ENCODE measurements around the gene TUBG1. TPM values are rescaled to one million over a fixed set of nuclear protein-coding genes. Genes with fewer than 3 reads are reported as not detected.
"Not testable (repeated sequence)": the region's sequence is repeated elsewhere in the genome, so short reads cannot be mapped to it uniquely, and the experiment has no call there.

Gene TUBG1
- total RNA-seq, 1 donor from 2014 or later: 30.3 TPM

DNA sequence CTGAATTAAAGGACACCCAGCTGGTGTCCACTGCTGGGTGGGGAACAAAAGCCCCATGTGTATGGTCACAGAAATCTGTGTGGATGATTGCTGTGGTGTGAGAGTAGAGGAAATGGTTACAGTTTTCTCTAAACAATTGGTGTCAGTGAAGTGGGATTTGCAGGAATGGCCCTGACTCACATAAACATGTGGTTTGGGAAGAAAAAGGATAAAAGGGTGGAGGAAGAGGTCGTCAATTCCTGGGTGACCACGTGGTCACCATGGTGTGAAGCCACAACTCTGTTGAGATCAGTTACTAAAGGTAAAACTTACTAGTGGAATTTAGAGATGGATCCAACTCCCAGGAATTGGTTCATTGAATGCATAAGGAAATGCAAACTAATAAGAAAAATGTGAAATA, 46.0 kb downstream of the TUBG1 start:
- DNase-seq (no peak), ATAC-seq (no peak)
- peaks cover 20% of the 10 kb centered on the region for H3K4me1 ChIP-seq
- H3K9me3 ChIP-seq: no peaks in the 10 kb centered on the region
- TF ChIP-seq, protein P1, sequence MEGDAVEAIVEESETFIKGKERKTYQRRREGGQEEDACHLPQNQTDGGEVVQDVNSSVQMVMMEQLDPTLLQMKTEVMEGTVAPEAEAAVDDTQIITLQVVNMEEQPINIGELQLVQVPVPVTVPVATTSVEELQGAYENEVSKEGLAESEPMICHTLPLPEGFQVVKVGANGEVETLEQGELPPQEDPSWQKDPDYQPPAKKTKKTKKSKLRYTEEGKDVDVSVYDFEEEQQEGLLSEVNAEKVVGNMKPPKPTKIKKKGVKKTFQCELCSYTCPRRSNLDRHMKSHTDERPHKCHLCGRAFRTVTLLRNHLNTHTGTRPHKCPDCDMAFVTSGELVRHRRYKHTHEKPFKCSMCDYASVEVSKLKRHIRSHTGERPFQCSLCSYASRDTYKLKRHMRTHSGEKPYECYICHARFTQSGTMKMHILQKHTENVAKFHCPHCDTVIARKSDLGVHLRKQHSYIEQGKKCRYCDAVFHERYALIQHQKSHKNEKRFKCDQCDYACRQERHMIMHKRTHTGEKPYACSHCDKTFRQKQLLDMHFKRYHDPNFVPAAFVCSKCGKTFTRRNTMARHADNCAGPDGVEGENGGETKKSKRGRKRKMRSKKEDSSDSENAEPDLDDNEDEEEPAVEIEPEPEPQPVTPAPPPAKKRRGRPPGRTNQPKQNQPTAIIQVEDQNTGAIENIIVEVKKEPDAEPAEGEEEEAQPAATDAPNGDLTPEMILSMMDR (IDR thresholded peaks at IDR 0.05): no peak
- H3K27ac ChIP-seq: no peak overlapping the region
- intact Hi-C loops (cut with DNase I): no loop called here
- no peaks in the 10 kb centered on the region for H3K36me3 ChIP-seq
- no peak overlapping the region for H3K4me3 ChIP-seq
- H3K27me3 ChIP-seq (ENCODE audit: low read depth): no peaks in the 10 kb centered on the region

DNA sequence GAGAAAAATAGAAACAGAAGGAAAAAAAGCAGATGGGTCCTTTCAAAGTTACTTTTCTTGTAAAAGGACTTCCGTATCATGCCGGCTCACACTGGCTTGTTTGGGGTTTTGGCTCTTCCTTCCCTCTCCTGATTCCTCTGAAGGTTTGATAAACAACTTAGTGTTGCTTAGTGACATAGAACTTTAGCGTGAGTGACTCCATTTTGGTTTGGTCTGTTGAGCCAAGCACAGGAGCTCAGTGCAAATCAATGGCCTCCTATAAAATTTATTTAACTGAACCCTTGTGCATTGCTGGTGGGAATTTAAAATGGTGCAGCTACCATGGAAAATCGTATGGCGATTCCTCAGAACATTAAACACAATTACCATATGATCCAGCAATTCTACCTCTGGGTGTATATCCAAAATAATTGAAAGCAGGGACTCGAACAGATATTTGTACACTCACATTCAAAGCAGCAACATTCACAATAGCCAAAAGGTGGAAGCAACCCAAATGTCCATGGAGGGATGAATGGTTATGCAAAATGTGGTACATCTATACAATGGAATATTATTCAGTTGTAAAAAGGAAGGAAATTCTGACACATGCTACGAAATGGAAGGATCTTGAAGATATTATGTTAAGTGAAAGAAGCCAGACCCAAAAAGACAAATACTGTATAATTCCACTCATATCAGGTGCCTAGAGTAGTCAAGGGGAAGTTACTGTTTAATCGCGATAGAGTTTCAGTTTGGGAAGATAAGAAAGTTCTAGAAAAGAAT, 48.5 kb downstream of the TUBG1 start:
- Histone ChIP-seq H3K27me3 (ENCODE audit: low read depth) (no peaks in the 10 kb centered on the region), H3K9me3 (no peaks in the 10 kb centered on the region), H3K36me3 (no peaks in the 10 kb centered on the region), H3K4me3 (no peak overlapping the region), H3K4me1 (peaks cover 20% of the 10 kb centered on the region), H3K27ac (no peak overlapping the region)
- DNase-seq (no peak), ATAC-seq (no peak)
- TF ChIP-seq, protein P1 (IDR thresholded peaks at IDR 0.05): no peak
- intact Hi-C loops (cut with DNase I): no loop called here

DNA sequence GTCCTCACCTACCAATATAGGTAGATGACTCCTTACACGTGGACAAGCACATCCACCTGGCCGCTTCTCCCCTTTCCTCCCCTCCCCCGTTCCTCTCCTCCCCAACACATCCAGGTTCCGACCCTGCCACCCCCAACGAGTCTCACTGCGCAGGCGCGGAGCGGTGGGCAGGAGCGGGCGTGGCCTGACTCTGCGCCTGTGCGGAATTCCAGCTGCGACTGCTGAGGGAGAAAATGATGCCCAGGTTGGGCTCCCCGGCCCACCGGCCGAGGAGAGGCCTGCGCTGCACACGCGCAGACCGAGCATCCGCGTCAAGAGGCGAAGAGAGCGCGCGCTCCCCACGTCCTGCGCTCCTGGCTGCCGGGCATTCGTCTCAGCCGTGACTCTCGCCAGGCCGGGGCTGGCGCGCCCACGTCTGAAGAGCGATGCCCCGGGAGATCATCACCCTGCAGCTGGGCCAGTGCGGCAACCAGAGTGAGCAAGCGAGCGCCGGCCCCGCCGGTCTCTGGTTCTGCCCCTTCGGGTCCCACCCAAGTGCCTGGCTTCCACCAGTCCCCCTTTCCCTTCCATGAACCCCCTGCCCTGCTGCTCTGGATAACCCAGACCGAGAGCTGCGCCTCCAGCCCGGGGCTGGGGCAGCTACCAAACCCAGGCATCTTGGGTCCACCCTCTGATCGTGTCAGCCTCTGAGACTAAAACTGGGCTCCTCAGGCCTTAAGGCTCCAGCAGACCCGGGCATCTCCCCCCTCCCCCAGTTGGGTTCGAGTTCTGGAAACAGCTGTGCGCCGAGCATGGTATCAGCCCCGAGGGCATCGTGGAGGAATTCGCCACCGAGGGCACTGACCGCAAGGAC, 49.8 kb downstream of the TUBG1 start, which contains the start of gene TUBG2:
TUBG2 (plus strand) TSS at position 206 of the 853 bp plus-strand sequence; CDS start at position 426, 220 bp downstream.
- H3K9me3 ChIP-seq: no peaks in the 10 kb centered on the region
- DNase-seq (peak; percentile 88), ATAC-seq (peak; percentile 96 to 97)
- H3K4me3 ChIP-seq: peak within 1 kb of the TSS; percentile 68
- peaks cover 7% of the 10 kb centered on the region for H3K4me1 ChIP-seq
- peaks cover 11% of the 10 kb centered on the region for H3K36me3 ChIP-seq
- TF ChIP-seq, protein P1 (IDR thresholded peaks at IDR 0.05): no peak
- no peaks in the 10 kb centered on the region for H3K27me3 ChIP-seq (ENCODE audit: low read depth)
- H3K27ac ChIP-seq: peak within 1 kb of the TSS; percentile 73
- intact Hi-C loops (cut with DNase I): no loop called here

DNA sequence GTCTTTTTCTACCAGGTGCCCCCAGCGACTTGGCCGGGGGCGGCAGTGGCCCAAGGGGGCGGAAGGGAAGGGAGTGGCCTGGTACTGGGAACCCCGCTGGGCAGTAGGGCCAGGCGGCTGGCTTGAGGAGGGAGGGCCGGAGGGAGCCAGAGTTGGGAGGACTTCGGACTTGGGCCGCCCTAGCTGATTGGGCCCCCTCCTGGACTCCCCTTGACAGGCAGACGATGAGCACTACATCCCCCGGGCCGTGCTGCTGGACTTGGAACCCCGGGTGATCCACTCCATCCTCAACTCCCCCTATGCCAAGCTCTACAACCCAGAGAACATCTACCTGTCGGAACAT, 50.4 kb downstream of the TUBG1 start:
- H3K9me3 ChIP-seq; intact Hi-C loops (cut with DNase I); H3K27ac ChIP-seq; DNase-seq; H3K4me1 ChIP-seq; H3K27me3 ChIP-seq (ENCODE audit: low read depth): not testable (repeated sequence)
- peak; percentile 15 to 47 for ATAC-seq
- Histone ChIP-seq H3K4me3 (peak overlapping the region; percentile 68), H3K36me3 (peaks cover 14% of the 10 kb centered on the region)

DNA sequence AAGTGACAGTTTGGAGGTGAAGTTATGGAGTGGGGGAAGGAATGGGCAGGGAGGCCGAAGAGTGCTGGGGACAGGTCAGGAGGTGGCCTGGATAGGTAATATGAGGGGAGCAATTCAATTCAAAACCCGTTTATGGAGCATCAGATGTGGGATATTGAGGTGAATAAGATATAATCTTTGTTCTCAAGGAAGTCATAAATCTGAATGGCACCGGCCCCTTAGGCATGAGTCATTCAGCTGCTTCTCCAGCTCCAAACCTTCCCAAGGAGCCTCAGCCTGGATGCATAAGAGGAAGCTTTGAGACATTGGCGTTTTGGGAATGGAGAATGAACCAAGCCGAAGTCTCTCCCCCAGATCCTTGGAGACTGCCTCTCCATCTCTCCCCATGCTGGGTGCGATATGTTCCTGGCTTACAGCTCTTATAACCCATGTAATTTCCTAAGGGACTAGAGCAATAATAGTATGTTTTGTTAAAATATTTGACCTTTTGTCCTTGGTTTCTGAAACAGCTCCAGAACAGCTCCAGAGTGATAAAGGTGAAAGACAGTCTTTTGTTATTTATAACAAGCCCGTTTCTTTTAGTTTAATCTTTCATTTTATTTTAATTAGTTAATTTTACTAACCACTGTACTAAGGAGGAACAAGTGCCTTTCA, 51.3 kb downstream of the TUBG1 start:
- Histone ChIP-seq H3K9me3 (no peaks in the 10 kb centered on the region), H3K4me1 (peaks cover 4% of the 10 kb centered on the region), H3K27ac (no peak overlapping the region), H3K36me3 (peaks cover 14% of the 10 kb centered on the region), H3K4me3 (no peak overlapping the region), H3K27me3 (ENCODE audit: low read depth) (no peaks in the 10 kb centered on the region)
- ATAC-seq (no peak), DNase-seq (no peak)
- TF ChIP-seq, protein P1 (IDR thresholded peaks at IDR 0.05): no peak
- intact Hi-C loops (cut with DNase I): no loop called here

Other genes starting within 250 kb of the TUBG1 start
- 278 TPM for gene STAT3, start 221.2 kb upstream of the TUBG1 start, total RNA-seq
- 269 TPM for gene CAVIN1, start 186.4 kb upstream of the TUBG1 start, total RNA-seq
- gene ATP6V0A1, start 150.8 kb upstream of the TUBG1 start, total RNA-seq: 107 TPM
- 39.1 TPM for gene NAGLU, start 73.4 kb upstream of the TUBG1 start, total RNA-seq
- gene HSD17B1, start 56.8 kb upstream of the TUBG1 start, total RNA-seq: 2.2 TPM
- 65.8 TPM for gene COASY, start 47.5 kb upstream of the TUBG1 start, total RNA-seq
- 70.5 TPM for gene MLX, start 42.6 kb upstream of the TUBG1 start, total RNA-seq
- 4.8 TPM for gene PSMC3IP, start 32.0 kb upstream of the TUBG1 start, total RNA-seq
- 70.7 TPM for gene RETREG3, start 309 bp upstream of the TUBG1 start, total RNA-seq
- 16.8 TPM for gene TUBG2, start 49.6 kb downstream of the TUBG1 start, total RNA-seq
- 18.3 TPM for gene PLEKHH3, start 67.3 kb downstream of the TUBG1 start, total RNA-seq
- 1.4 TPM for gene CCR10, start 72.2 kb downstream of the TUBG1 start, total RNA-seq
- 9.0 TPM for gene CNTNAP1, start 72.8 kb downstream of the TUBG1 start, total RNA-seq
- 56.2 TPM for gene EZH1, start 135.4 kb downstream of the TUBG1 start, total RNA-seq
- gene RAMP2, start 151.5 kb downstream of the TUBG1 start, total RNA-seq: 127 TPM
- 42.1 TPM for gene VPS25, start 163.8 kb downstream of the TUBG1 start, total RNA-seq
- gene WNK4, start 170.9 kb downstream of the TUBG1 start, total RNA-seq: 0.47 TPM
- 54.5 TPM for gene COA3, start 189.0 kb downstream of the TUBG1 start, total RNA-seq
- gene CNTD1, start 189.2 kb downstream of the TUBG1 start, total RNA-seq: 1.6 TPM
- gene BECN1, start 214.6 kb downstream of the TUBG1 start, total RNA-seq: 65.3 TPM
- 81.6 TPM for gene PSME3, start 223.7 kb downstream of the TUBG1 start, total RNA-seq
- 2.1 TPM for gene AOC2, start 234.9 kb downstream of the TUBG1 start, total RNA-seq
- 160 TPM for gene AOC3, start 241.5 kb downstream of the TUBG1 start, total RNA-seq